SIG-M5 (cell line): Measurements from ENCODE around the gene OBP2A.
"Not testable (repeated sequence)": the region's sequence is repeated elsewhere in the genome, so short reads cannot be mapped to it uniquely, and the experiment has no call there.

ENCODE experiments used
- DNase-seq: peaks from one replicate; lab custom pipeline; 2025; lab: John Stamatoyannopoulos, UW

The OBP2A gene

GRCh38 chr9:135512241-135512603, 33.7 kb upstream of the OBP2A start:
- no peak for DNase-seq

- no peak for DNase-seq
Observed at GRCh38 chr9:135512904-135513303, 33.0 kb upstream of the OBP2A start.

DNA sequence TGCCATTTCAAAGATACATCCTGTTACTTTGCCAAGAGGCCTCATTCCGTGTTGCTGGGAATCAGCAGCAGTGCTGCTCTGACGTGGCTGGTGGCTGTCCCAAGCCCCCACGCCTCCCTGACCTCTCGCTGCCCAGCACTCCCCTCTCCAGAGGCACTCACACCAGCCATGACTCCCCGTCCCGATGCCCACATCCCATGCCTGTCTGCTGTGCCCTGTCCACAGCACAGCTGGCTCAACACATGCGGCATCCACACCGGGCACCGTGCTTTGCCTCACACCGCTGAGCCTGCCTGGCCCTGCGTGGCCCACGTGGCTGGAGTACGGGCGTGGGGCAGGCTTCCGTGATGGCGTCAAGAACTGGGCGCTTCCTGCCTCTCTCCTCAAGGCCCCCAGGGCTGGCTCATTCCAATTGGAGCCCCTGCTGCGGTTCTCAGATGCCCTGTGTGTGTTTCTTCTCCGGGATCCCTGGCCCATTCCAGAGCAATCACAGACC, 32.5 kb upstream of the OBP2A start:
- DNase-seq: no peak

DNA sequence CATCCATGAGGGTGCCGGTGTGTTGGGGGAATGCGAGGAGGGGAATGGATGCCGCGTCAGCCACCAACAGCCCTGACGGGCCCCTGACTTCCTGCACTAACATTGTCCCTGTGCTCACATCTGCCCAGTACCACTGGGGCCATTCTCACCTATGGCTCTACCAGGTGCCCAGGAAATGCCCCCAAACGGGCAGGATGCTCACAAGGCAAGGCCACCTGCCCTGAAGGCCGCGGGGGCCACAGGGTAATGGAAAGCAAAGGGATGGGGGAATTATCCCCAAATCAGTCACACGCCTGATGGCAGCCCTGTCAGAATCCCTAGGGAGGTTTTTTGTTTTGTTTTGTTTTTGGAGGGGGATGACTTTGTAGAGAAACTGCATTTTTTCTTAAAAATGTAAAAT, 32.0 kb upstream of the OBP2A start:
- not testable (repeated sequence) for DNase-seq

- no peak for DNase-seq
Observed at GRCh38 chr9:135514342-135515082, 31.4 kb upstream of the OBP2A start.

GRCh38 chr9:135515083-135515951, 30.6 kb upstream of the OBP2A start:
- DNase-seq: no peak

- DNase-seq: no peak
Observed at GRCh38 chr9:135516132-135516860, 29.6 kb upstream of the OBP2A start.

- no peak for DNase-seq
Observed at GRCh38 chr9:135517407-135517822, 28.5 kb upstream of the OBP2A start.

GRCh38 chr9:135519179-135519971, 26.6 kb upstream of the OBP2A start:
- DNase-seq: no peak

DNA sequence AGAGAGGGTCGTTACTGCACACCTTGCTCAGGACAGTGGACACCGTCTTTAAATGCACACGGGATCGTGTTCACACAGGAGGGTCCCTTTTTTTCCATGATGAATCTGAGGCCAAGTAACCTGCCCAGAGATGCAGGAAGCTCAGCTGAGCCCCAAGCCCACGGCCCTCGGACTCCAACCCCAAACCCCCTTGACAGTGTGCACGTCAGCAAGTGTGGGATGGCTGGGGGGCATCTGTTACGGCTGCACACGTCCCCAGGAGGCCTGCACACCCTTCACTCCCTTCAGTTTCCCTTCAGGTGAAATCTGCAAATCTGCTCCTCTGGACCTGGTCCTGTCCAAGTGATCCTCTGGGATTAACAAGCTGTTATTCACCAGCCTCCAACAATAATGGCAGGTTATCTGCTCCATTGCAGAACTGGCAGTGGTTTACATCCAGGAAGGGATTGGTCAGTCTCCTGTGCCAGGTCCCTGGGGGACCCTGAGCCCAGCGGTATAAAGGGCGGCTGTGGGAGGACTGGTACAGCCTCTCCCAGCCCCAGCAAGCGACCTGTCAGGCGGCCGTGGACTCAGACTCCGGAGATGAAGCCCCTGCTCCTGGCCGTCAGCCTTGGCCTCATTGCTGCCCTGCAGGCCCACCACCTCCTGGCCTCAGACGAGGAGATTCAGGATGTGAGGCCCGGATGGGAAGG, 24.9 kb upstream of the OBP2A start, which contains the start of gene LCN1:
Gene LCN1 (plus strand): TSS at position 525 of the 692 bp plus-strand sequence. CDS start 58 bp downstream, at position 583.
- DNase-seq: no peak

- no peak for DNase-seq
Observed at GRCh38 chr9:135521608-135522095, 24.3 kb upstream of the OBP2A start.

DNA sequence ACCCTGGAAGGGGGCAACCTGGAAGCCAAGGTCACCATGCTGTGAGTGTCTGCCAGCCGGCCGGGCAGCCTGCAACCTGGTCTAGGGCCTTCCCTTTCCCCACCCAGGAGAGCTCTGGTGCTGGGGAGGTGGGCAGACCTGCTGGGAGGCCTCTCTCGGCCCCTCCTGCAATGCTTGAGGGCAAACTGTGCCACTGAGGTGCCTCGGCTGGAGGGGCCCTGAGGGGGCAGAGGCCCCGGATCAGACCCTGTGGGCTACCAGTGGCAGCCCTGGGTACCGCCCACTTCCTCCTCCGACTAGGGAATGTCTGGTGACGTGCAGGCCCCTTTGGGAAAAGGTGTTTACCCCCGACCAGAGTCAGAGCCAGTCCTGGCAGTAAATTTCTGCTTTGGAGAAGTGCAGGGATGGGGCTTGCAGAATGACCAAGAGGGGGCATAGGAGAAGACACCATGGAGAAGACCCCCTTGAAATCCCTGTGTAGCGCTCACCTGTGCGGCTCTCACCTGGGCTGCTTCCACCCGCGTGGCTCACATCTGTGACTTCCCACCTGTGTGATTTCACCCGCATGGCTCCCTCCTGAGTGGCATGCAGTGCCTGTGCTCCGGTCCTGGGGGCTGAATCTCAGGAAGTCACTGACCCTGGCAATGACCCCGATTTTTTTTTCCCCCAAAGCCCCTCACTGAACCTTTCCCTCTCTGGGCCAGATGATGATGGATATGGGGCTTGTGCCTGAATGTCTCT, 23.6 kb upstream of the OBP2A start:
- no peak for DNase-seq

DNA sequence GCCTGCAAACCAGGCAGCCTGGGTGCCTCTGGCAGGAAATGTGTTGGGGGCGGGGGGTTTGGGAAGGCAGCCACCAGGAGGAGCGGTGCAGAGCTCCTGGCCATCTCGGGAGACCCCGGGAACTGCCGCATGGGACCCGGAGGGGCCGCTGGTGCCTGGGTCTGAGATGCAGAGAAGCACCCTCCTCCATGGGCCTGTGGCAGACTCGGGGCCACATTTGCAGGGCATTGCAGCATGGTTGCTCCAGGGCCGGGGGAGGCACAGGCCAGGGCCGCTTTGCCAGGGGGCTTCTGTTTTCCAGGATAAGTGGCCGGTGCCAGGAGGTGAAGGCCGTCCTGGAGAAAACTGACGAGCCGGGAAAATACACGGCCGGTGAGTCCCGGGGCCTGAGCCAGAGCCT, 23.0 kb upstream of the OBP2A start:
- DNase-seq: no peak

DNA sequence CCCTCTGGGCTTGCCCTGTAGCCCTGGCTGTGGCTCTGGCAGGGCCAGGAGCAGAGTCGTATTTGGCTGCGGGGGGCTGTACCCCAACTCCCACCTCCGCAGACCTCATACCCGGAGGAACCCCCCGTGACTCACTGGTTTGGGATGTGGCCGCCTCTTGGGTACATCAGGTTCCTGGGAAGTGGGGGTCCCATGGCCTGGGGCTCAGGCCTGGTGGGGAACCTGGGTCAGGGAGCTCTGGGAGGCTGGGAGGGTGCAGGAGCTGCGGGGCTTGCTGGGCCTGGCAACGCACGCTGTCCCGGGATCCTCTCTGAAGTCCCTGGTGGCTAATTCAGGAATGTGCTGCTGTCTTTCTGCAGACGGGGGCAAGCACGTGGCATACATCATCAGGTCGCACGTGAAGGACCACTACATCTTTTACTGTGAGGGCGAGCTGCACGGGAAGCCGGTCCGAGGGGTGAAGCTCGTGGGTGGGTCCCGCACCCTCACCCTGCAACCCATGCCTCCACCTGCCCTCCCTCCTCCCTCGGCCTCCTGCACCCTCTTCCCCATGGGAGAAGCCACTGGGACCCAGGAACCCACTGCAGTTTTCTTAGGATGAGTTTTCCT, 22.3 kb upstream of the OBP2A start:
- no peak for DNase-seq

GRCh38 chr9:135524130-135524861, 21.6 kb upstream of the OBP2A start:
- no peak for DNase-seq

- DNase-seq: no peak
Observed at GRCh38 chr9:135525241-135526088, 20.5 kb upstream of the OBP2A start.

DNA sequence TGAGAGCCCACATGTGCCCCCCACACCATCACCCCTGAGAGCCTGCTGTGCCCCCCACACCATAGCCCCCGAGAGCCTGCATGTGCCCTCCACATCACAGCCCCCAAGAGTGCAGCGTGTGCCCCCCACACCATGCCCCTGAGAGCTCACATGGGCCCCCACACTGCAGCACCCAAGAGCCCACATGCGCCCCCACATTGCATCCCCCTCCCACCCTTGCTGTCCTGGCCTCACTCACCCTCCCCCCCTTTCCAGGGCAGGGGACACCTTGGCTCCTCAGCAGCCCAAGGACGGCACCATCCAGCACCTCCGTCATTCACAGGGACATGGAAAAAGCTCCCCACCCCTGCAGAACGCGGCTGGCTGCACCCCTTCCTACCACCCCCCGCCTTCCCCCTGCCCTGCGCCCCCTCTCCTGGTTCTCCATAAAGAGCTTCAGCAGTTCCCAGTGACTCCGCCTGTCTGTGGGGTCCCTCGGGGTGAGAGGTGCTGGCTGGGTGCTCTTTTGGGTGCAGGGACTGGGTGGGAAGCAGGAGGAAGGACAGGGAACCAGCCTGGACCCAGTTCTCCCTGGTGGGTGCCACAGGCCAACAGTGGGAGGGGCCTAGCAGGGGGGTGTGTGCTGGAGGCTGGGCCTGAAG, 19.7 kb upstream of the OBP2A start:
- no peak for DNase-seq
